Cardiac fibroblast (primary cell): ENCODE data around the gene HOOK2.
A peak's percentile ranks its signal among the peaks of the same experiment; 100 is the strongest.

ENCODE experiments used
- DNase-seq, 2 donors: peaks; one replicate each; pipeline versions ENCODE4 v3.0.0 to v3.0.0-alpha.2; 2010; ENCODE audit warnings: low read depth in 2 of 2
- H3K4me3 ChIP-seq, 2 donors: replicated peaks in 1 of 2; 1 replicate in 1 of 2; 2 replicates in 1 of 2; pipeline ENCODE4 v1.5.1; 2011; ENCODE audit warnings: low read depth in 2 of 2, low read length in 2 of 2, mild to moderate bottlenecking in 2 of 2, moderate library complexity in 1 of 2
- CTCF ChIP-seq: IDR thresholded peaks from one replicate; pipeline ENCODE4 v1.5.1; 2011; ENCODE audit warnings: low read depth, mild to moderate bottlenecking, low read length, inconsistent platforms

Gene HOOK2

GRCh38 chr19:12770922-12771321, 4.4 kb downstream of the HOOK2 start:
- no peak for DNase-seq
- TF ChIP-seq CTCF, result no peak
- H3K4me3 ChIP-seq, result no peak overlapping the region

- no peak for DNase-seq
- no peak for TF ChIP-seq CTCF
- no peak overlapping the region for H3K4me3 ChIP-seq
Observed at GRCh38 chr19:12769689-12770088, 5.7 kb downstream of the HOOK2 start.

- DNase-seq, result no peak
- H3K4me3 ChIP-seq, result no peak overlapping the region
- TF ChIP-seq CTCF, result no peak
Observed at GRCh38 chr19:12767666-12768065, 7.7 kb downstream of the HOOK2 start.

GRCh38 chr19:12767150-12767549, 8.2 kb downstream of the HOOK2 start:
- H3K4me3 ChIP-seq, result no peak overlapping the region
- DNase-seq, result no peak
- TF ChIP-seq CTCF, result no peak

GRCh38 chr19:12766051-12766521, 9.3 kb downstream of the HOOK2 start:
- peak; percentile 74 to 75 for DNase-seq
- peak; percentile 59 for TF ChIP-seq CTCF
- H3K4me3 ChIP-seq, result peak overlapping the region; percentile 36 to 40

- no peak overlapping the region for H3K4me3 ChIP-seq
- DNase-seq, result no peak
- no peak for TF ChIP-seq CTCF
Observed at GRCh38 chr19:12764698-12765097, 10.7 kb downstream of the HOOK2 start.

- no peak overlapping the region for H3K4me3 ChIP-seq
- no peak for TF ChIP-seq CTCF
- DNase-seq, result no peak
Observed at GRCh38 chr19:12763100-12763499, 12.3 kb downstream of the HOOK2 start.
